WTC11 (cell line): ENCODE results near the gene TRIM9.

Source experiments
- CTCF ChIP-seq: fragments of 200-600 bp; IDR thresholded peaks from 2 replicates; pipeline ENCODE4 v1.8.0; 2022; ENCODE audit warnings: antibody characterized with exemption
- E2F1 ChIP-seq: sonication (generic); formaldehyde crosslinking; IDR thresholded peaks from 2 replicates; pipeline ENCODE4 v1.8.0; 2022; ENCODE audit warnings: mild to moderate bottlenecking, missing genetic modification reagents
- ESRRA ChIP-seq: sonication (generic); formaldehyde crosslinking; IDR thresholded peaks from 2 replicates; pipeline ENCODE4 v1.8.1; 2022; ENCODE audit warnings: mild to moderate bottlenecking, missing genetic modification reagents, borderline replicate concordance
- FOXK1 ChIP-seq: sonication (generic); formaldehyde crosslinking; IDR thresholded peaks from 2 replicates; pipeline ENCODE4 v1.8.0; 2022; ENCODE audit warnings: mild to moderate bottlenecking, moderate library complexity, missing genetic modification reagents
- MYBL2 ChIP-seq: sonication (generic); formaldehyde crosslinking; IDR thresholded peaks from 2 replicates; pipeline ENCODE4 v1.8.1; 2023; ENCODE audit warnings: mild to moderate bottlenecking, moderate library complexity, missing genetic modification reagents
- NFYB ChIP-seq: sonication (generic); formaldehyde crosslinking; conservative IDR thresholded peaks from 2 replicates; pipeline ENCODE4 v1.8.0; 2022; ENCODE audit warnings: low read depth, missing genetic modification reagents
- NR1H2 ChIP-seq: sonication (generic); formaldehyde crosslinking; IDR thresholded peaks from 2 replicates; pipeline ENCODE4 v1.9.0; 2021; ENCODE audit warnings: mild to moderate bottlenecking, moderate library complexity, missing genetic modification reagents
- PREB ChIP-seq: sonication (generic); formaldehyde crosslinking; IDR thresholded peaks from 2 replicates; pipeline ENCODE4 v1.8.1; 2022; ENCODE audit warnings: mild to moderate bottlenecking, missing genetic modification reagents, moderate library complexity, borderline replicate concordance
- ZBTB21 ChIP-seq: sonication (generic); formaldehyde crosslinking; IDR thresholded peaks from 2 replicates; pipeline ENCODE4 v1.8.1; 2023; ENCODE audit warnings: mild to moderate bottlenecking, missing genetic modification reagents, borderline replicate concordance
- ZNF138 ChIP-seq: sonication (generic); formaldehyde crosslinking; conservative IDR thresholded peaks from 2 replicates; pipeline ENCODE4 v1.8.1; 2022; ENCODE audit warnings: mild to moderate bottlenecking, moderate library complexity, missing genetic modification reagents

GRCh38 chr14:51084507-51084906 is 10.4 kb downstream of the TRIM9 start:
- TF ChIP-seq CTCF (no peak), ZNF138 (CRISPR knock-in tag) (no peak), NFYB (CRISPR knock-in tag) (no peak), ESRRA (CRISPR knock-in tag) (no peak), PREB (CRISPR knock-in tag) (no peak), NR1H2 (CRISPR knock-in tag) (no peak), E2F1 (CRISPR knock-in tag) (no peak), MYBL2 (CRISPR knock-in tag) (no peak), FOXK1 (CRISPR knock-in tag) (no peak), ZBTB21 (CRISPR knock-in tag) (no peak)
